Measurements from ENCODE around the gene RNF34. TPM values are rescaled to one million over a fixed set of nuclear protein-coding genes. Genes with fewer than 3 reads are reported as not detected.

The RNF34 gene
- total RNA-seq, 1 donor from 2014 or later, result 60.7 TPM

DNA sequence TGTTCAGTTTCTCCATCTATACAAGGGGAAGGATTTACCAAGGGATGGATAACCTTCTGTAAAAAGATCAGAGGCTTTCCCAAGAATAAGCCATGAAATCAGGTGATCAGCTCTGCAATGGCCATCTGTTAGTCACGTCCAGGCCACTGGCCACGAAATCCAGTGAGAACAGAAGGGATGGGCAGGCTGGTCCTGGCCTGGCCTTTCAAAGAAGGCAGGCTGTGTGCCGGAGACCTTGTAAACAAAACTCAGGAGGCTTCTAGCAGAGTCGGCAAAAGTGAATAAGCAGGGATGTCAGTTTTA lies 68.5 kb downstream of the RNF34 start:
- Mint-ChIP-seq H3K36me3 (ENCODE audit: low read depth) (no peaks in the 10 kb centered on the region), H3K27me3 (ENCODE audit: low read depth) (no peaks in the 10 kb centered on the region), H3K27ac (ENCODE audit: unreplicated experiment) (no peak overlapping the region), H3K4me1 (peaks cover 26% of the 10 kb centered on the region), H3K9me3 (no peaks in the 10 kb centered on the region), H3K4me3 (peak overlapping the region; percentile 79)
- no peak for DNase-seq (ENCODE audit: low read depth, low spot score)
- TF ChIP-seq, protein P1, sequence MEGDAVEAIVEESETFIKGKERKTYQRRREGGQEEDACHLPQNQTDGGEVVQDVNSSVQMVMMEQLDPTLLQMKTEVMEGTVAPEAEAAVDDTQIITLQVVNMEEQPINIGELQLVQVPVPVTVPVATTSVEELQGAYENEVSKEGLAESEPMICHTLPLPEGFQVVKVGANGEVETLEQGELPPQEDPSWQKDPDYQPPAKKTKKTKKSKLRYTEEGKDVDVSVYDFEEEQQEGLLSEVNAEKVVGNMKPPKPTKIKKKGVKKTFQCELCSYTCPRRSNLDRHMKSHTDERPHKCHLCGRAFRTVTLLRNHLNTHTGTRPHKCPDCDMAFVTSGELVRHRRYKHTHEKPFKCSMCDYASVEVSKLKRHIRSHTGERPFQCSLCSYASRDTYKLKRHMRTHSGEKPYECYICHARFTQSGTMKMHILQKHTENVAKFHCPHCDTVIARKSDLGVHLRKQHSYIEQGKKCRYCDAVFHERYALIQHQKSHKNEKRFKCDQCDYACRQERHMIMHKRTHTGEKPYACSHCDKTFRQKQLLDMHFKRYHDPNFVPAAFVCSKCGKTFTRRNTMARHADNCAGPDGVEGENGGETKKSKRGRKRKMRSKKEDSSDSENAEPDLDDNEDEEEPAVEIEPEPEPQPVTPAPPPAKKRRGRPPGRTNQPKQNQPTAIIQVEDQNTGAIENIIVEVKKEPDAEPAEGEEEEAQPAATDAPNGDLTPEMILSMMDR (conservative IDR thresholded peaks at IDR 0.05), result no peak

DNA sequence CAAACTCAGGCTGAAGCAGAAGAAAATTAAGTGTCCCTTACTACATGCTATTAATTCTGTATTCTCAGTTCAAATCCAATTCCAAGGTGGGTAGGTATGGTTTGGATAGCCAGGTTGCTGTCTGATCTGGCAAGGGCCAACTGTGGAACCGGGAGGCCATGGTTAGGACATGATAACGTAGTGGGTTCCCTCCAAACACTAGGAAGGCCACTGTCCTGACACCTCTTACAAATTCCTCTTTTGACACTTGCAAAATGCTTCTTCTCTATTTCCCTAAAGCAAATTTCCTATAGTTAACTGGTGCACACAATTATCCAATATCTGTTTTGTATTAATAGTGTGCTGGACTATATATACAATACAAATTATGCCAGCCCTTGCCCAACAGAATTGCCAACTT lies 70.8 kb downstream of the RNF34 start:
- Mint-ChIP-seq H3K36me3 (ENCODE audit: low read depth) (no peaks in the 10 kb centered on the region), H3K27me3 (ENCODE audit: low read depth) (no peaks in the 10 kb centered on the region), H3K9me3 (no peaks in the 10 kb centered on the region), H3K27ac (ENCODE audit: unreplicated experiment) (no peak overlapping the region), H3K4me1 (peaks cover 12% of the 10 kb centered on the region), H3K4me3 (peak overlapping the region; percentile 50)
- TF ChIP-seq, protein P1 (conservative IDR thresholded peaks at IDR 0.05), result no peak
- DNase-seq (ENCODE audit: low read depth, low spot score), result no peak

GRCh38 chr12:121472150-121472905 lies 72.4 kb downstream of the RNF34 start:
- no peak overlapping the region for H3K4me3 Mint-ChIP-seq
- H3K36me3 Mint-ChIP-seq (ENCODE audit: low read depth), result no peaks in the 10 kb centered on the region
- H3K27me3 Mint-ChIP-seq (ENCODE audit: low read depth), result no peaks in the 10 kb centered on the region
- H3K9me3 Mint-ChIP-seq, result no peaks in the 10 kb centered on the region
- no peak for DNase-seq (ENCODE audit: low read depth, low spot score)
- TF ChIP-seq, protein P1 (conservative IDR thresholded peaks at IDR 0.05), result no peak
- H3K4me1 Mint-ChIP-seq, result peaks cover 5% of the 10 kb centered on the region
- no peak overlapping the region for H3K27ac Mint-ChIP-seq (ENCODE audit: unreplicated experiment)

Small RNAs within 50 kb of the gene (microRNA-seq; reads per million reads assigned to microRNA genes)
- gene MIR7107, result not detected

Other genes with a start within 250 kb of the RNF34 start
- gene P2RX4, start 190.0 kb upstream of the RNF34 start, total RNA-seq, result 7.8 and 10.8 TPM in 2 replicates
- gene CAMKK2, start 103.4 kb upstream of the RNF34 start, total RNA-seq, result 40.4 and 43.1 TPM in 2 replicates
- 111 TPM in 2 replicates for gene ANAPC5, start 47.7 kb upstream of the RNF34 start, total RNA-seq
- gene KDM2B, start 180.9 kb downstream of the RNF34 start, total RNA-seq, result 79.2 and 85.6 TPM in 2 replicates
- 13.7 and 15.1 TPM in 2 replicates for gene ORAI1, start 226.4 kb downstream of the RNF34 start, total RNA-seq